HG03457 (cell line): ENCODE measurements around the gene GRID1.

Source experiments
- ATAC-seq: cut with Tn5 transposase; IDR thresholded peaks from one replicate; pipeline ENCODE4 v1.9.1; 2021; ENCODE audit warnings: moderate number of reproducible peaks; ENCODE audit not compliant: unreplicated experiment

GRID1 gene

GRCh38 chr10:86218160-86218559 lies 148.4 kb downstream of the GRID1 start:
- no peak for ATAC-seq

GRCh38 chr10:86217371-86218080 lies 149.1 kb downstream of the GRID1 start:
- no peak for ATAC-seq

- no peak for ATAC-seq
These were observed 149.7 kb downstream of the GRID1 start for GRCh38 chr10:86216886-86217285.

GRCh38 chr10:86215712-86216111 lies 150.9 kb downstream of the GRID1 start:
- ATAC-seq: no peak

- ATAC-seq: no peak
These were observed 151.5 kb downstream of the GRID1 start for GRCh38 chr10:86215046-86215445.

- ATAC-seq: no peak
These were observed 153.4 kb downstream of the GRID1 start for GRCh38 chr10:86213148-86213547.

- ATAC-seq: no peak
These were observed 154.2 kb downstream of the GRID1 start for GRCh38 chr10:86212391-86212700.

GRCh38 chr10:86211691-86212390 lies 154.8 kb downstream of the GRID1 start:
- no peak for ATAC-seq

- no peak for ATAC-seq
These were observed 156.2 kb downstream of the GRID1 start for GRCh38 chr10:86210416-86210815.

GRCh38 chr10:86209726-86210125 lies 156.9 kb downstream of the GRID1 start:
- ATAC-seq: no peak

GRCh38 chr10:86207226-86207625 lies 159.4 kb downstream of the GRID1 start:
- no peak for ATAC-seq

GRCh38 chr10:86206240-86206579 lies 160.4 kb downstream of the GRID1 start:
- ATAC-seq: no peak

- ATAC-seq: no peak
These were observed 161.0 kb downstream of the GRID1 start for GRCh38 chr10:86205306-86206239.

- ATAC-seq: no peak
These were observed 161.9 kb downstream of the GRID1 start for GRCh38 chr10:86204421-86205305.

- ATAC-seq: no peak
These were observed 163.3 kb downstream of the GRID1 start for GRCh38 chr10:86203162-86203905.

- ATAC-seq: no peak
These were observed 164.3 kb downstream of the GRID1 start for GRCh38 chr10:86202226-86202735.

GRCh38 chr10:86200867-86201266 lies 165.7 kb downstream of the GRID1 start:
- no peak for ATAC-seq

GRCh38 chr10:86200269-86200668 lies 166.3 kb downstream of the GRID1 start:
- no peak for ATAC-seq

- ATAC-seq: no peak
These were observed 167.6 kb downstream of the GRID1 start for GRCh38 chr10:86199041-86199440.

- ATAC-seq: no peak
These were observed 168.3 kb downstream of the GRID1 start for GRCh38 chr10:86198271-86198670.
